Loucy (cell line): ENCODE data around the gene KIF2A.
A peak's percentile ranks its signal among the peaks of the same experiment; 100 is the strongest.

Experiments
- H2AFZ ChIP-seq: fragments of 200-600 bp; sonication (generic); 2 replicates; pipeline ENCODE4 v1.6.0; 2016; ENCODE audit warnings: antibody characterized with exemption, mild to moderate bottlenecking, low read length, moderate library complexity
- H3F3A ChIP-seq: fragments of 200-600 bp; 2 replicates; pipeline ENCODE4 v1.6.0; 2016; ENCODE audit warnings: antibody characterized with exemption, low read depth, mild to moderate bottlenecking
- H3K27me3 ChIP-seq: fragments of 200-600 bp; sonication (generic); 2 replicates; pipeline ENCODE4 v1.6.1; 2014; ENCODE audit warnings: low read length, mild to moderate bottlenecking; ENCODE audit not compliant: insufficient read depth, poor library complexity, severe bottlenecking
- H3K36me3 ChIP-seq: fragments of 200-600 bp; sonication (generic); 2 replicates; pipeline ENCODE4 v1.6.1; 2016; ENCODE audit warnings: low read length; ENCODE audit not compliant: insufficient read depth
- H3K4me1 ChIP-seq: fragments of 200-600 bp; sonication (generic); 2 replicates; pipeline ENCODE4 v1.5.1; 2014; ENCODE audit warnings: low read length, mild to moderate bottlenecking; ENCODE audit not compliant: insufficient read depth, poor library complexity, severe bottlenecking
- H3K4me2 ChIP-seq: fragments of 200-600 bp; sonication (generic); 2 replicates; pipeline ENCODE4 v1.6.0; 2014; ENCODE audit warnings: antibody characterized with exemption, low read length, low read depth, mild to moderate bottlenecking; ENCODE audit not compliant: poor library complexity, severe bottlenecking
- H3K4me3 ChIP-seq: fragments of 200-600 bp; sonication (generic); 2 replicates; pipeline ENCODE4 v1.5.1; 2014; ENCODE audit warnings: low read length, mild to moderate bottlenecking, mixed read lengths; ENCODE audit not compliant: poor library complexity, severe bottlenecking
- H3K79me2 ChIP-seq: fragments of 200-600 bp; sonication (generic); 2 replicates; pipeline ENCODE4 v1.6.1; 2014; ENCODE audit warnings: low read length; ENCODE audit not compliant: insufficient read depth
- H3K9ac ChIP-seq: fragments of 200-600 bp; sonication (generic); 2 replicates; pipeline ENCODE4 v1.6.0; 2014; ENCODE audit warnings: mild to moderate bottlenecking, low read depth, low read length, moderate library complexity; ENCODE audit not compliant: poor library complexity, severe bottlenecking
- H3K9me2 ChIP-seq: fragments of 200-600 bp; sonication (generic); replicated peaks from 2 replicates; pipeline ENCODE4 v1.6.1; 2016; ENCODE audit warnings: low read depth, low read length, mixed read lengths
- H3K9me3 ChIP-seq: fragments of 200-600 bp; sonication (generic); 2 replicates; pipeline ENCODE4 v1.6.1; 2014; ENCODE audit warnings: mild to moderate bottlenecking, antibody characterized with exemption, low read length, low read depth; ENCODE audit not compliant: insufficient read depth
- H4K20me1 ChIP-seq: fragments of 200-600 bp; sonication (generic); 2 replicates; pipeline ENCODE4 v1.6.0; 2014; ENCODE audit warnings: antibody characterized with exemption, low read length, mild to moderate bottlenecking; ENCODE audit not compliant: insufficient read depth, poor library complexity, severe bottlenecking
- CTCF ChIP-seq: fragments of 200-600 bp; sonication (generic); conservative IDR thresholded peaks from 2 replicates; pipeline ENCODE4 v1.5.1; 2014; ENCODE audit warnings: mild to moderate bottlenecking, antibody characterized with exemption, low read length
- EZH2phosphoT487 ChIP-seq: fragments of 200-600 bp; IDR thresholded peaks from 2 replicates; pipeline ENCODE4 v1.6.1; 2018; ENCODE audit warnings: antibody characterized with exemption, mild to moderate bottlenecking, moderate library complexity, borderline replicate concordance

Gene KIF2A

GRCh38 chr5:62310426-62311143, 4.6 kb downstream of the KIF2A start:
- Histone ChIP-seq H3K4me2 (peak overlapping the region; percentile 74), H3K4me1 (peaks cover 51% of the 10 kb centered on the region), H3K4me3 (peak overlapping the region; percentile 45), H3K9me3 (no peaks in the 10 kb centered on the region), H3K36me3 (no peaks in the 10 kb centered on the region), H3K27me3 (no peaks in the 10 kb centered on the region), H3K79me2 (peaks cover 94% of the 10 kb centered on the region), H2AFZ (no peak overlapping the region), H3K9ac (peak overlapping the region; percentile 46), H4K20me1 (peaks cover 89% of the 10 kb centered on the region), H3F3A (no peaks in the 10 kb centered on the region), H3K9me2 (no peaks in the 10 kb centered on the region)
- TF ChIP-seq CTCF: no peak
- TF ChIP-seq EZH2phosphoT487: no peak

GRCh38 chr5:62312036-62312435, 6.0 kb downstream of the KIF2A start:
- peak overlapping the region; percentile 45 for H3K4me3 ChIP-seq
- H3K4me1 ChIP-seq: peaks cover 50% of the 10 kb centered on the region
- TF ChIP-seq EZH2phosphoT487: no peak
- TF ChIP-seq CTCF: no peak
- H3K9ac ChIP-seq: peak overlapping the region; percentile 46
- peaks cover 96% of the 10 kb centered on the region for H4K20me1 ChIP-seq
- no peak overlapping the region for H2AFZ ChIP-seq
- no peaks in the 10 kb centered on the region for H3K27me3 ChIP-seq
- no peaks in the 10 kb centered on the region for H3K9me3 ChIP-seq
- no peaks in the 10 kb centered on the region for H3F3A ChIP-seq
- H3K9me2 ChIP-seq: no peaks in the 10 kb centered on the region
- H3K4me2 ChIP-seq: peak overlapping the region; percentile 74
- H3K79me2 ChIP-seq: peaks cover 100% of the 10 kb centered on the region
- no peaks in the 10 kb centered on the region for H3K36me3 ChIP-seq

- no peaks in the 10 kb centered on the region for H3K9me3 ChIP-seq
- peak overlapping the region; percentile 45 for H3K4me3 ChIP-seq
- no peaks in the 10 kb centered on the region for H3K36me3 ChIP-seq
- H2AFZ ChIP-seq: no peak overlapping the region
- peaks cover 96% of the 10 kb centered on the region for H4K20me1 ChIP-seq
- H3K9ac ChIP-seq: peak overlapping the region; percentile 46
- H3K4me1 ChIP-seq: peaks cover 50% of the 10 kb centered on the region
- peak overlapping the region; percentile 74 for H3K4me2 ChIP-seq
- peaks cover 100% of the 10 kb centered on the region for H3K79me2 ChIP-seq
- H3K9me2 ChIP-seq: no peaks in the 10 kb centered on the region
- no peaks in the 10 kb centered on the region for H3F3A ChIP-seq
- no peak for TF ChIP-seq CTCF
- TF ChIP-seq EZH2phosphoT487: no peak
- no peaks in the 10 kb centered on the region for H3K27me3 ChIP-seq
These were observed 6.7 kb downstream of the KIF2A start for GRCh38 chr5:62312674-62313073.
